ENCODE results near the gene MAST3.

DNA sequence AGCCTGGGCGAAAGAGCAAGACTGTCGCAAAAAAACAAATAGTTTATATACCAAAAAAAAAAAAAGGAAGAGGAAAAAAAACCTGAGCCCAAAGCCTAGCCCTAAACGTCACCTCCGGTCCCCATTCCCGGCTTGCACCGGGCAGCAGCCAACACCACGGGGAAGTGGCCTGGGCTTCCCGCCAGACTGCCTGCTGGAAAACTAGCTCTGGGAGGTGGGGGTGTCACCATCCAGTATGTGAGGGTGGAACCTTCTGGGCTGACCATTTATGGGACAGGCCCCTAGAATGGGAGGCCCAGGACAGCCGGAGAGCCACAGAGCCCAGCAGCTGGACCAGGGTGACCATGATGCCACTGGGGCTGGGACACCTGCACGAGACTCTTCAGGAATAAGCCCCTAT, 48.2 kb upstream of the MAST3 start:
- TF ChIP-seq CTCF (IDR thresholded peaks at IDR 0.05; ENCODE audit: low read depth, low read length) (no peak), EZH2phosphoT487 (IDR thresholded peaks at IDR 0.05; ENCODE audit: low read depth) (no peak)
